ENCODE measurements around the gene PPP2R5E. TPM values are rescaled to one million over a fixed set of nuclear protein-coding genes. Genes with fewer than 3 reads are reported as not detected.
"Not testable (repeated sequence)": the region's sequence is repeated elsewhere in the genome, so short reads cannot be mapped to it uniquely, and the experiment has no call there.

PPP2R5E gene
- polyA plus RNA-seq, 5 donors, result 26.1 to 38.7 (median 36.7) TPM

DNA sequence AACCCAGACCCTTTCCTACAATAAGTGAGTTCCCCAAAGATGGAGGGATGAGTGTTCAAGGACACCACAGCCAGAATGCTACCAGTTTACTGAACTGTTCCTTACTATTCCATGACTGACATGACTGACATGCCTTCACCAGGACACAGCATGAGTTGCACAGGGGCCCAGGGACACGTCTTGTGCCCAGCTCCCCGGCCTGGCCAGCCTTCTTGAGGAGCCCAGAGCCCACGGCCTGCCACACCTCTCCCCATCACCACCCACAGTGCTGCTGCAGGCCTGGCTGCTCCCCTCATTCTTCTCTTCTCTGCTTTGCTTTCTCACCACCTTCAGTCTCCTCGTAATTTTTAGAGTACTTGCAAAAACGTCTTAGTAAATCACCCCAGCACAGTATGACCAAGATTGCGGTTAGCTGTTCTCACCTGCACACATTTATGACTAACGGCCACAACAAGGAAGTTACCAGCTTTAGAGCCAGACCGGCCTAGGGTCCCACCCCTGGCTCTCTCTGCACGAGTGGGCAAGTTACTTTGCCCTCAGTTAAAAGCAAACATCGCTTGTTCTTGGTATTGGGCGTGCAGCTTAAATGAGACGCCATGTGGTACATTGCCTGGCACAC, 18.5 kb downstream of the PPP2R5E start:
- DNase-seq, result no peak

DNA sequence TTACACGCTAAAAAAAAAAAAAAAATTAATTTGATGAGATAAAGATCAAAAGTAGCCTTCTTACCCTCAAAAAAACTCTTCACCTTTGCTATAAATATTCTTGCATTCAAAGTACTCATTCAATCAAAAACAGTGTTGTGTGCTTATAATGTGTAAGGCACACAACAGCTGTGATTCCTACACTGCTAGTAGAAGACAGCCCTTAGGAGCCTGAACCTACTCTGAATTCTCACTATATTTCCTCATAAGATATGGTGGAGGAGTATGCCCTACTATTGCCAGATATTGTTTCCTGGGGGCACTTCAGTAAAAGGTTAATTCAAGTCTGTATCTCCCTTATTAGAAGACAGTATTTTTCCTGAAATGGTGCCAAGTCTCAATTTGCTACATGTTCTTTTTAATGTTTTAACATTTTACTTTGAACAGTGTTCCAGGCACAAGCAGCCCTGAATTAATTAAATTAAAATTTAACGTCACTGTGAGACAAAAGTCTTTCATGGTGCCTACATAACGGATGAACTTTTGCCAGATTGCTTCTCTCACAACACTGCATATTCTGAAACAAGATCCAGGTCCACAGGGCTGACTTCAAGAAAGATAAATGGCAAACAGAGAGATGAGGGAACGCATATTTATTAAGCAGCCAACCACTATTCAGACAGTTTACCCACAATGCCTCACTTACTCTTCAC, 19.3 kb downstream of the PPP2R5E start:
- DNase-seq, result no peak

DNA sequence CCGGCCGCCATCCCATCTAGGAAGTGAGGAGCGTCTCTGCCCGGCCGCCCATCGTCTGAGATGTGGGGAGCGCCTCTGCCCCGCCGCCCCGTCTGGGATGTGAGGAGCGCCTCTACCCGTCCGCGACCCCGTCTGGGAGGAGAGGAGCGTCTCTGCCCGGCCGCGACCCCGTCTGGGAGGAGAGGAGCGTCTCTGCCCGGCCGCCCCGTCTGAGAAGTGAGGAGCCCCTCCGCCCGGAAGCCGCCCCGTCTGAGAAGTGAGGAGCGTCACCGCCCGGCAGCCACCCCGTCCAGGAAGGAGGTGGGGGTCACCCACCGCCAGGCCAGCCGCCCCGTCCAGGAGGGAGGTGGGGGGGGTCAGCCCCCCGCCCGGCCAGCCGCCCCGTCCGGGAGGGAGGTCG, 20.7 kb downstream of the PPP2R5E start:
- DNase-seq, result not testable (repeated sequence)

DNA sequence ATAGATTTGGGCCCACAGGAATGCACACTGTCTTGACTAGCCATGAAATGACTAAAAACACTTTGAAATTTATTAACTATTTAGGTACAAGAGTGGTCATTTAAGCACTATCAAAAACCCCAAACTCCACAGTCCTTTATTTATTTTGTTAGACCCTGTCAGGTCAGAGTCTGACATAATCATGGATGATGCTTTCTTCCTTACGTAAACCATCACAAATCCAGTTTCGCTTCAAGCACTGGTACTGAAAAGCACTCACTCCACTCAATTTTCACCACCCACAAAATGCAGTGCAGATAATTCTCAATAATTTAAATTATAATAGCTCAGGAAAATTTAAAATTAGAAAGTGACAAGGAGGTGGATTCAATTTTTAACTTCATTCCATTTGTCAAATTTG, 25.8 kb downstream of the PPP2R5E start:
- DNase-seq, result no peak

DNA sequence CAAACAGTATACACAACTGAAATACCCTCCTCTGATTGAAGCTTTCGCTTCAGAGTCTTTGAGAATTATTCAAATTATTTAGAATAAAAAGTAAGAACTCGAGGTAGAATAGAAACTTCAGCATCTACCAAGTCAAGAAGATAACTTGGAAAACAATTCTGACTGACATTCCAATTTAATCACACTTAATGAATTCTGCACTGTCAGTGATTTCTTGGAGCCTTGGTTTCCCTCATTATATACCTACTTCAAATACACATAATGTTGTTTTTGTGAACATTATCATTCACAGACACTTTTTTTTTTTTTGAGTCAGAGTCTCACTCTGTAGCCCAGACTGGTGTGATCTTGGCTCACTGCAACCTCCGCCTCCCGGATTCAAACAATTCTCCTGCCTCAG, 27.9 kb downstream of the PPP2R5E start:
- DNase-seq, result no peak

DNA sequence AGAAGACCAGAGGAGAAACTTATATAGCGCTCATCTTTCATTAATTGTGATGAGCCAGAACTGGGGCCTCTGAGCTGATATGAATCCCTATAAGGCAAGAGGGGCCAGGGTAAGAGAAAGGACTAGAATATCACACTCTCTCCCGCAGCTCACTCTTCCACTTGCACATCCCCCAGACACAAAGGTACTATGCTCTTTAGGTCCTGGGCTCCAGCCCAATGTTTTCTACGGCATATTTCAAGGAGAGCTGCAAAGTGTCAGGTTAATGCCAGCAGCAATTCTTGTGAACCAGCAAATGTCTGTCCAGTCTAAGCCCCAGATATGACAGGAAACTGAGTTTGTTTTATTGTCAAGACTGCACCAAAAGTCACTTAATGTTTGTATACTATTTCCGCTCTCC, 29.4 kb downstream of the PPP2R5E start:
- no peak for DNase-seq

DNA sequence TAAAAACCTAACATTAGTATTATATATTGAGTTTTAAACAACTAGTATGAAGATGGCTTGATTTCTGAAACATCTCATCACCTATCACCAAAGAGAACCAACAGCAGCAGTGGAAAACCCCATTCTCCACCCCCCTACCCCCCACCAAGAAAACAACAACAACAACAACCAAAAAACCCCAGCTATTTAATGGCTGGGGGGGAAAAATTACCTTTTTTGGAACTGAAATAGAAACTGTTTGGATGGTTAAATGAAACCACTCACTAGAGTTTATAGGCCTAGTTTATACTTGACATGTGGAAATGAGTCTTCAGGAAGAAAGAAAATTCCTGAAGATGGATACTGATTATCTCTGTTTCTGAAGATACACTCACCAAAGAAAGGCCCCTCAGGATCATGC, 30.3 kb downstream of the PPP2R5E start:
- no peak for DNase-seq

DNA sequence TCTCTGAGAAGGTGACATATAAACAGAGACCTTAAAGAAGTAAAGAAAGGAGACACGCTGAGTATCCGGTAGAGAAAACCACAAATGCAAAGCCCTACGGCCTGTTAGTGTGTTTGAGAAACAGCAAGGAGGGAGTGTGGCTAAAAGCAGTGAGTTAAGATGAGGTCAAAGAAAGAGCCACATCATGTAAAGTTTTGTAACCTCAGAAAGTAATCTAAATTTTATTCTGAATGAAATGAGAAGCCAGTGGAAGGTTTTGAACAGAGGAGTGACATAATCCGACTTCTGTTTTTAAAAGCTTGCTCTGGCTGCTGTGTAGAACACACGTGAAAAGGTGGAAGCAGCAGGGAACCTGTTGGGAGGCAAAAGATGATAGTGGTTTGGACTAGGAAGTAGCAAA, 32.6 kb downstream of the PPP2R5E start:
- DNase-seq, result no peak

DNA sequence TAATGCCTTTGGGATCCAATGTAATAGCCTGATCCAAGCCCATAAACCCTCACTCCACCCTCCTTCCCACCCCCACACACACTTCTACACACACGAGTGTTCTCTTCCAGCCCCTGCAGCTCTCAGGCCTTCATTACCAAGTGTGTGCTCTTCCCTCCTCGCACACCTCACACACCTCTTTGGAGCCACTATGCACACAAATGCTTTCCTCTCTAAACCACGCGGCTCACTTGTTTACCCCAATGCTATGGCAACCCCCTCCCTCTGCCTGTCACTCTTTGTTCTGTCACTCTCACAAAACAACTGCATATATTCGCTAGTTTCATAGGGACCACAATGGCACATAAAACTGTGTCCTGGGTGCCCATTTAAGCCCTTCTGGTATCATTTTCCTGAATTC, 35.1 kb downstream of the PPP2R5E start:
- DNase-seq, result no peak

DNA sequence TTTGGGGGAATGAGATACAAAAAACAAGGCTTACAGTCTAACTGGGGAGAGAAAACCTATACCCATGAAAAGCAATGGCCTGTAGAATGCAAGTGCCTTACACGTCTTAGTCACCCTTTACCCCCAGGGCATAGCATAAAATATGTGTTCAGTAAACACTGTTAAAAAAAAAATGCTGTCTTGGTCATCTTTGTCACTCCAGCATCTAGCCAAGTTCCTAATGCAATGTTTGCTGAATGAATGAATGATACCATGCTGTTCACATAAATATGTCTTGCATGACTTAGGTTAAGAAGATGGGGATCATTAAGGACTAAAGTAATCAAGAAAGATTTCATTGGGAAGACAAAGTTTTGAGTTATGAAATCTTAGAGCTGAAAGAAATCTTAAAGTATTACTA, 38.5 kb downstream of the PPP2R5E start:
- no peak for DNase-seq

DNA sequence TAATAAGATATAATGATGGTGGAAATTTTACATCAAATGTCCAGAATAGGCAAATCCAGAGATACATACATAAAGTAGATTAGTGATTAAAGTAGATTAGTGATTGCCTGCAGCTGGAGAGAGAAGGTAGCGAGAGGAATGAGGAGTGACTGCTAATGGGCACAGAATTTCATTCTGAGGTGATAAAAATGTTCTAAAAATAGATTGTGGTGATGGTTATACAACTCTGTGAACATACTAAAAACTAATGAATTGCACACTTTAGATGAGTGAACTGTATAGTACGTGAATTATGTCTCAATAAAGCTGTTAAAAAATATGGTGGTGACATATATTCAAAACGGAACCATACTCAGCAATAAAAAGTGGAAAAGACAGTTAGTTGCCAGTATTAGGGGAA, 41.7 kb downstream of the PPP2R5E start:
- DNase-seq, result no peak

DNA sequence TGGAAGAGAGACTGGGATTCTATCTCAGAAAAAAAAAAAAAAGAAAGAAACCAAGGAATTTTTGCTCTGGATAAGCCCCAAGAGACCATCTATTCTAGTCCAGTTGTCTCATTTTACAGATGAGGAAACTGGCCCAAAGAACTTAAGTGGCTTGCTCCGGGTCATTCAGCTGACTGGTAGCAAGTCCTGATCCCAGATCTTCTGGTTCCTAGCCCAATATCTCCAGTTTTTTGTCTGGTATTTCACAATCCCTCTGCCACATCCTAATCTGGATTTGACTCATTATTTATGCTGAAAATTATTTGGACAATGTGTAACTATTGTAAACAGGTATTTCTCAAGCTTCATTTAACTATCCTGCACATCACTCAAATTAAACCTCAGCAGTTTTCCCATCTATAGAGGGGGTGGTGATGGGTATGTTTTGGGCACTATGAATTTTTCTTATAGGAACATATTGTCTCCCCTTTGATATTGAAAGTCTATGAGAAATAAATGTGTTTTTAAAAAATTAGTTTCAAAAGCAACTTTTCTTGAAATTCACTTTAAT, 43.4 kb downstream of the PPP2R5E start:
- DNase-seq, result no peak

DNA sequence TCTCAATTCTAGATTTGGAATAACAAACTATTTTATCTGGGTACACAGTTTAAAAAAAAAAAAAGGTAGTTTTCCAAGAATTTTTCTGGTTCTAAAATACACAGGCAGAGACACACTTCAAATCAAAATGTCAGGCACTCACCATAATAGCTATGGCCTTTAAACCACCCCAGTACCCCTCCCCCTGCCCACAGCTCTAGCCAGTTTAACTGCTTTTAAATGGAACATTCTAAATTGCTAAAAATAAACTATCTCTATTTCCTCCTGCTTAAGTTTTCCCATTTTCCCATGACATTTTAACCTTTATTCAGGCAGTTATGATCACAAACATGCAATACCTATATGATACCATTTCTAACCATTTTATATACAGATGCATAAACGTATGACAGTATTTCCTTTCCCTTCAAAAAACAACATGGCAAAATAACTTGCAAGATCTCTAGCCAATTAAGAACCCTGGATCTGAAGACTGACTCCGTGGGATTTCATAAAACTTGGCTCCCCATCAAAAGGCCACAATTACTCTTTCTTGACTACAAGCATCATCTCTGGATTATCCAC, 46.3 kb downstream of the PPP2R5E start:
- peak in 1 of 2 donors; percentile 29 for DNase-seq

DNA sequence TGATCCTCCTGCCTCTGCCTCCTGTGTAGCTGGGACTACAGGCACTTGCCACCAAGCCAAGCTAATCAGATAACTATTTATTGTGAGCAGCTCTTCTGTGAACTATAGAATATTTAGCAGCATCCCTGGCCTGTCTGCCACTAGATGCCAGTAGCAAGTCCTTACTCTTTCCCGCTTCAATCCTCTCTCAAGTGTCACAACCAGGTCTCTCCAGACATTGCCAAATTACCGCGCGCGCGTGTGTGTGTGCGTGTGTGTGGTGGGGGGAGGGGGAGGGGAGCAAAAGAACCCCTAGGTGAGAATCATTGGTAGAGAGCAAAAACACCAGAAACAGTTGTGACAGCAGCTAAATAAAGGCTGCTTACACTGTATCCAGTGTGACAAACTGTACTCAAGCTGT, 49.9 kb downstream of the PPP2R5E start:
- no peak for DNase-seq

DNA sequence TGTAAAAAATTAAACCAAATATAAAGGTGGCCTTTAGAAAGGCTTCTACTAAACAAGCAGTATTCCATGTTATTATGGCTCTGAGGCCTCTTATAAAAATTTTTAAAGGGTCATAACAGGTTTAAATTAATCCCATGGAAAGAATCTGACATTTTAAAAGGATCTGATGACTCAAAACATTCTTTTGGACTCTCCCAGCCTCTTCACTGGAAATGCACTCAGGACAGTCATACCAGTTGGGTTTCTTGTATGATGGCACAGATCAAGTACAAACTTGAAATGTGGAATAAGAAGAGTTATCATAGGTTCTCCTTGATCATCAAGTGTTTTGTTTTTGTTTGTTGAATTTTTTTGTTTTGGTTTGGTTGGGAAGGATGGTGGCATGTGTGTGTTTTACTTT, 50.8 kb downstream of the PPP2R5E start:
- DNase-seq, result no peak

DNA sequence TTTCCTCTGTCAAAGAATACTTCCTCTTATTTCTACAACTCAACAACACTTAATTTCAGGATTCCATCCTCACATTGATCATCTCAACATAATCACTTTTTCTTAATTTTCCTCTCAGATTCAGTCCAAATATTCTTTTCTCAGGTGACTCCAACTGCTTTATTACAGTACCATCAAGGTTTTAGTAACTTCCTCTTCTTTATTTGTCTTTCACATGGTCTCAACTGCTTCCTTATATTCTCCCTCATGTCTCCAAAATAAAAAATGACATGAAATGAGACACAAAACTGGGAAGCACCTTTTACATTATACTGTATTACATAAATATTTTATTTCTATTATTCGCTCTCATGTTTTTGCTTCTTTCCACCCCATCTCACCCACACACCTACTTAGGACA, 55.5 kb downstream of the PPP2R5E start:
- DNase-seq, result no peak

DNA sequence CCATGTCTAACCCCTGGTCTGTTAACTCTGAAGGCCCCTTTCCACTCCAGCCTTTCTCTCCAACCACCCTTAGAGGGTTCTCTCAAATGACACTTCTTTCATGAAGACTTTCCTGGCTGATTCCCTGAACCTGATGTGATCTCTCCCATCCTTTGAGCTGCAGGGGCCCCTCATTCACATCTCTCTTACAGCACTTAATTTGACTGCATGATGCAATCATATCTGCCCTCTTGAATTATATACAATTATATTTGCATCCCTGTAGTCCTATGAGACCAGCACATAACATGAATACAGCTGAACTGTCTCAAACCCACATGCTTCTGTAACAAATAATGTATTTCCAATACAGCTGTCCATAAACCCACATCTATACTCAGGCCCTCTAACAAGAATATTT, 56.4 kb downstream of the PPP2R5E start:
- DNase-seq, result peak in 1 of 2 donors; percentile 40

DNA sequence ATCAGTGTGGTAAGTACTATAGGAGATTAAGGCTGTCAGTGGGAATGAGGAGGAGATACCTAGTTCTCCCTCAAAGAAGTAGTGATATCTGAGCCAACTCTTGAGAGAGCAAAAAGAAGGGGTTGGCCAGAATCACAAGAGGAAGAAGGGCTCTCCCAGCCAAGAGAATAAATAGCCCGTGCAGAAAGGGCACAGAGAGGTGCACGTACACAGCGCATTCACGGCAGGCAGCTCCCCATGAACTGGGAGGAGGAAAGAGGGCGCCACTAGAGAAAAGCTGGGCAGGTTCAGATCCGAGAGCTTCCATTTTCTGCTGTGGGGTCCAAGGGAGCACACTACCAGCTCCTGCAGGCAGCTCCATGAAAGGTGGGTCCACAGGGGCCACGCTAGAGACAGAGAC, 59.9 kb downstream of the PPP2R5E start:
- no peak for DNase-seq

DNA sequence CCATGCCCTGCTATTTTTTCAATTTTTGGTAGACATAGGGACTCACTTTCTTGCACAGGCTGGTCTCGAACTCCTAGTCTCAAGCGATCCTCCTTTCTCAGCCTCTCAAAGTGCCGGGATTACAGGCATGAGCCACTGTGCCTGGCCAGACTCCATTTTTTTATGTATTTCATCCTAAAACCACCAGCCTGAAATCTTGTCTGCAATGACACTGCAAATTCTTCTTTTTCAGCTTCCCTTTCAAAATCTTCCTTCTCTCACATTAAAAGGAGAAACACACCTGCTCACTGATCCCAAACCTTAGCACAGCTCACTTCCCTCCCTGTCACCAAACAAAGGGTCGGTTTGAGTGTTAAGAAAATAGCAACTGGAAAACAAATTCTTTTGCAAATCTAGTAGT, 62.6 kb downstream of the PPP2R5E start:
- no peak for DNase-seq

DNA sequence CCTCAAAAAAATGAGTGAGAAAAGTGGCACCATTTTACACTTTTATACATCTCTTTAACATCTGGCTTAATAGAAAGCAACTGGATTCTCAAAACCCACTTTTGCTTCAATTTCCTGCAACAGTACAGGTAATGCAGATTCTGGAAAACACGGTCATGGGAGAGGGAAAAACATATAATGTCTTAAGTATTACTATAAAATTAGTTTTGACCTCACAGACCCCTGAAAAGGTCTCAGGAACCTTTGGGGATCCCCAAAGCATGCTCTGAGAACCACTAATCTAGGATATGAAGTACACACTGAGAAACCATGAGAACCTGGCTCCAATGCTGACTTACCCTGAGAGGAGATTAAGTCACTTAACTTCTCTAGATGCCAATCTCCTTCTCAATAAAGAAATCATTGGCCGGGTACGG, 64.7 kb downstream of the PPP2R5E start:
- DNase-seq, result no peak

DNA sequence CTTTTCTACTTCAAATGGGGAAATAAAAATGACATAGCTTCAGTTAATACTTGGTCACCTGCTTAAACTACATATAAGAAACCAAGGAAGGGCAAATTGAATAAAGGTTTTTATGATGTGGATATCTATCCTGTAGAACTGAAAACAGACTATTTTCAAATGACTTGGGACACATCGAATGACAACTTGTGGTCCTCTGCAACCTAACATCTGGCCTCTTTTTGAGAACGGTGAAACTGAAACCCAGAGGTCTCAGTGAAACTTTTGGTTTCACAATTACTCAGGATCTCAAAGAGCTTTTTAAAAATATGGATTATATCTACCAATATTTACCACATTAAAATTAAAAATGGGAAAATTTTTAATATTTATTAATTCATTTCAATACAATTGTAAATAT, 65.2 kb downstream of the PPP2R5E start:
- no peak for DNase-seq

DNA sequence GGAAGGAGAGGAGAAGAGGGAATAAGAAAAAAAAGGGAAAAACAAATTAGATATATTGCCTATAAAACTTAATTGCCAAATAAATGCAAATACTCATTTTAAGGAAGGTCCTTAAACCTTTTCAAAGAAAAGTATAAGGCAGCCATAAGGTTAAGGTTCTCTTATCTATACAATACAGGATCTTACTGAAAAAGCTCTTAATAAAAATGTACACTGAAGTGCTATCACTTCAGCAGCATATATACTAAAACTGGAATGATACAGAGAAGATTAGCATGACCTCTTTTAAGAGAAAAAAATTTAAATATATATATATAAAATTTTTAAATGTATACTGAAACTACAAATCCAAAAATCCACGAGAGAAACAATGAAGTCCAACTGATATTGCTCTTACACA, 65.6 kb downstream of the PPP2R5E start:
- DNase-seq, result no peak

DNA sequence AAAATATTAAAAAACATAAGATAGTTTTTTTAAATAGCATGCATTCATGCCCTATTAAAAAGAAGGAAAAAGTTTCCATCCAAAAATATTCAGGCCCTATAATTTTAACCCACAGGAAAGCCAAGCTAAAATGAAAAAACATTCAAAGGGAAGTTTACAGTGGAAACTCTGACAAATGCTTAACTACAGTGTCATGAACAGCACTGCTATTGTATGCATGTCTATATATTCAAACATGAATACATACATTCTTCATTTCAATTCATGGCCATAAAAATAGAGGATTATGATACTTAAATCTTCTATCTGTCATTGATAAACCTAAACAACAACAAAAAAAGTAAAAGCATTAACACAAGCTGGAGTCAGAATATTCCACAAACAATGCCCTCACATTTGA, 67.4 kb downstream of the PPP2R5E start:
- no peak for DNase-seq

Data from right lung (tissue), 5 donors.